Activated CD8-positive, alpha-beta memory T cell treated with anti-CD3 and anti-CD28 coated beads for 36 hours (primary cell): ENCODE data around the gene FBXO40. TPM values are rescaled to one million over a fixed set of nuclear protein-coding genes. Genes with fewer than 3 reads are reported as not detected.

ENCODE experiments used
- CTCF ChIA-PET: fragments of 350-600 bp; sonication (Branson Sonifier 250); formaldehyde crosslinking; loops from one replicate; lab custom pipeline; 2021; ENCODE audit warnings: antibody characterized with exemption; lab: Charles Lee
- POLR2A ChIA-PET: fragments of 350-600 bp; sonication (Branson Sonifier 250); formaldehyde crosslinking; loops from one replicate; lab custom pipeline; 2021; ENCODE audit warnings: antibody characterized with exemption; lab: Charles Lee
- total RNA-seq, 2 experiments: library from RNA; stranded (reverse); gene quantifications; one replicate each; pipeline ENCODE4 v1.2.3, GENCODE V29; 2021

Gene FBXO40
- total RNA-seq, 2 experiments from 2014 or later: not detected

- POLR2A ChIA-PET: no interaction called here
- CTCF ChIA-PET: no interaction called here
Measured at GRCh38 chr3:121604759-121605158, 11.6 kb downstream of the FBXO40 start.

GRCh38 chr3:121606106-121606505 lies 12.9 kb downstream of the FBXO40 start:
- ChIA-PET CTCF (no interaction called here), POLR2A (no interaction called here)

GRCh38 chr3:121619691-121620090 lies 26.5 kb downstream of the FBXO40 start:
- ChIA-PET POLR2A (no interaction called here), CTCF (no interaction called here)

- POLR2A ChIA-PET: no interaction called here
- CTCF ChIA-PET: no interaction called here
Measured at GRCh38 chr3:121621491-121621890, 28.3 kb downstream of the FBXO40 start.

GRCh38 chr3:121624147-121624899 lies 31.1 kb downstream of the FBXO40 start:
- POLR2A ChIA-PET: no interaction called here
- CTCF ChIA-PET: interaction anchor here (0.7 kb wide), 1 partner anchor 15 kb away, joined by 3 read pairs; no protein-coding TSS in a partner anchor

GRCh38 chr3:121626495-121626894 lies 33.3 kb downstream of the FBXO40 start:
- CTCF ChIA-PET: no interaction called here
- POLR2A ChIA-PET: no interaction called here

- ChIA-PET CTCF (no interaction called here), POLR2A (no interaction called here)
Measured at GRCh38 chr3:121627211-121627610, 34.0 kb downstream of the FBXO40 start.

GRCh38 chr3:121627622-121628021 lies 34.4 kb downstream of the FBXO40 start:
- ChIA-PET CTCF (no interaction called here), POLR2A (no interaction called here)

- ChIA-PET CTCF (no interaction called here), POLR2A (no interaction called here)
Measured at GRCh38 chr3:121629601-121630000, 36.4 kb downstream of the FBXO40 start.

GRCh38 chr3:121630355-121630754 lies 37.2 kb downstream of the FBXO40 start:
- CTCF ChIA-PET: no interaction called here

GRCh38 chr3:121637922-121638321 lies 44.7 kb downstream of the FBXO40 start:
- ChIA-PET CTCF (no interaction called here), POLR2A (no interaction called here)

More at GRCh38 chr3:121630355-121630754, 37.2 kb downstream of the FBXO40 start:
- POLR2A ChIA-PET: no interaction called here

GRCh38 chr3:121641127-121641526 lies 47.9 kb downstream of the FBXO40 start:
- POLR2A ChIA-PET: no interaction called here
- CTCF ChIA-PET: no interaction called here

GRCh38 chr3:121642601-121643314 lies 49.6 kb downstream of the FBXO40 start:
- ChIA-PET POLR2A (no interaction called here), CTCF (no interaction called here)

- ChIA-PET CTCF (no interaction called here), POLR2A (no interaction called here)
Measured at GRCh38 chr3:121645054-121645453, 51.9 kb downstream of the FBXO40 start.

GRCh38 chr3:121648219-121648958 lies 55.2 kb downstream of the FBXO40 start:
- CTCF ChIA-PET: no interaction called here
- POLR2A ChIA-PET: no interaction called here

- ChIA-PET POLR2A (interaction anchor here (1.5 kb wide), 1 partner anchor 11 kb away, joined by 3 read pairs; the partner anchor contains the start of gene HCLS1), CTCF (no interaction called here)
Measured at GRCh38 chr3:121649645-121650044, 56.5 kb downstream of the FBXO40 start.

GRCh38 chr3:121651684-121652083 lies 58.5 kb downstream of the FBXO40 start:
- ChIA-PET POLR2A (no interaction called here), CTCF (no interaction called here)

GRCh38 chr3:121654493-121655385 lies 61.6 kb downstream of the FBXO40 start:
- POLR2A ChIA-PET: no interaction called here
- CTCF ChIA-PET: no interaction called here

- CTCF ChIA-PET: no interaction called here
Measured at GRCh38 chr3:121658716-121659435, 65.7 kb downstream of the FBXO40 start.

More at GRCh38 chr3:121658716-121659435, 65.7 kb downstream of the FBXO40 start:
- POLR2A ChIA-PET: no interaction called here
